ENCODE results near the gene C19orf81. TPM values are rescaled to one million over a fixed set of nuclear protein-coding genes. Genes with fewer than 3 reads are reported as not detected.

Gene C19orf81
- total and polyA plus RNA-seq, 8 donors, result 2.2 TPM; not detected in 7

- peak in 3 of 4 donors; percentile 52 to 87 (median 73) for DNase-seq
- peak overlapping the region; percentile 7 to 28 for H3K4me3 ChIP-seq
- no peaks in the 10 kb centered on the region for H3K36me3 ChIP-seq
- H3K9me3 ChIP-seq, result peaks cover 0 to 13% of the 10 kb centered on the region in 2 donors
- peak; percentile 76 for ATAC-seq
- H3K4me1 ChIP-seq, result peaks cover 4 to 15% of the 10 kb centered on the region in 2 donors
- intact Hi-C loops (cut with DNase I), result no loop called here
- peaks cover 10 to 98% of the 10 kb centered on the region in 2 donors for H3K27me3 ChIP-seq
- no peak overlapping the region for H3K27ac ChIP-seq
- TF ChIP-seq, protein P1, sequence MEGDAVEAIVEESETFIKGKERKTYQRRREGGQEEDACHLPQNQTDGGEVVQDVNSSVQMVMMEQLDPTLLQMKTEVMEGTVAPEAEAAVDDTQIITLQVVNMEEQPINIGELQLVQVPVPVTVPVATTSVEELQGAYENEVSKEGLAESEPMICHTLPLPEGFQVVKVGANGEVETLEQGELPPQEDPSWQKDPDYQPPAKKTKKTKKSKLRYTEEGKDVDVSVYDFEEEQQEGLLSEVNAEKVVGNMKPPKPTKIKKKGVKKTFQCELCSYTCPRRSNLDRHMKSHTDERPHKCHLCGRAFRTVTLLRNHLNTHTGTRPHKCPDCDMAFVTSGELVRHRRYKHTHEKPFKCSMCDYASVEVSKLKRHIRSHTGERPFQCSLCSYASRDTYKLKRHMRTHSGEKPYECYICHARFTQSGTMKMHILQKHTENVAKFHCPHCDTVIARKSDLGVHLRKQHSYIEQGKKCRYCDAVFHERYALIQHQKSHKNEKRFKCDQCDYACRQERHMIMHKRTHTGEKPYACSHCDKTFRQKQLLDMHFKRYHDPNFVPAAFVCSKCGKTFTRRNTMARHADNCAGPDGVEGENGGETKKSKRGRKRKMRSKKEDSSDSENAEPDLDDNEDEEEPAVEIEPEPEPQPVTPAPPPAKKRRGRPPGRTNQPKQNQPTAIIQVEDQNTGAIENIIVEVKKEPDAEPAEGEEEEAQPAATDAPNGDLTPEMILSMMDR (IDR thresholded peaks at IDR 0.05), result no peak
Measured at GRCh38 chr19:50658441-50659317, 9.4 kb downstream of the C19orf81 start.

DNA sequence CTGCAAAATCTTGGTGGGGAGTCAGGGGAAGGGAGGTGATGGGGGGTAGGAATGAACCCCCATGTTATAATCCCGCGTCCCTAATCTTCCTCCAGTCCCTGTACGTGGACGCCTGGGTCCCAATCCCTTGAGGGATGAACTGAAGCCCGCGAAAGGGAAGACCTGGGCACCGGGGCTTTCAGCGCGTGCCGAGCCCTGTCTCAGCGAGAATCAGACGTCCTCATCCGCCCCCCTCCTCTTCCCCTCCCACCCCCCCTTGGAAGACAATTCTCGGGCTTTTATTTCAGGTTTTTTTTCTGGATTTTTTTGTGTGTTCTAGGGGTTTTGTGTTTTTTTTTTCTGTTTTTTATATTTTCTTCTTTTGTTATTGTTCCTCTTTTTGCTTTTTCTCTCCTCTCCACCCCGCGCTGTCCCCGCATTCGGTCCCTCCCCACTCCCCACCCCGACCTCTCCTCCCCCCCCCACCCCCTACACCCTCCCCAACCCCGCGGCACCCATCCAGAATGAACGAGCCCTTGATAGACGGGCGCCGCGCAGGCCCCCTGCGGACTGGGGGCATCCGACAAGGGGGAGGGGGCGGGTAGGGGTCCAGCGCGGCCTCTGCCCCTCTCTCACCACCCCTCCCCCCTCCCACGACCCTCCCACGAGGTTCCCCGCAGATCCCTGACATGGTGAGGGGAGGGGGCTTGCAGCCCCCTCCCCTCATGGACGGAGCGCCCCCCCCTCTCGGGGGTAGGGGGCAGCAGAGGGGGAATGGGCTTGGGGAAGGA lies 10.3 kb downstream of the C19orf81 start:
- TF ChIP-seq, protein P1 (IDR thresholded peaks at IDR 0.05), result no peak
- Histone ChIP-seq H3K9me3 (peaks cover 0 to 11% of the 10 kb centered on the region in 2 donors), H3K4me3 (peak overlapping the region in 1 of 2 donors; percentile 28), H3K27ac (no peak overlapping the region), H3K4me1 (peaks cover 4 to 15% of the 10 kb centered on the region in 2 donors), H3K36me3 (no peaks in the 10 kb centered on the region), H3K27me3 (peaks cover 10 to 98% of the 10 kb centered on the region in 2 donors)
- no peak for DNase-seq
- intact Hi-C loops (cut with DNase I), result no loop called here
- ATAC-seq, result no peak

DNA sequence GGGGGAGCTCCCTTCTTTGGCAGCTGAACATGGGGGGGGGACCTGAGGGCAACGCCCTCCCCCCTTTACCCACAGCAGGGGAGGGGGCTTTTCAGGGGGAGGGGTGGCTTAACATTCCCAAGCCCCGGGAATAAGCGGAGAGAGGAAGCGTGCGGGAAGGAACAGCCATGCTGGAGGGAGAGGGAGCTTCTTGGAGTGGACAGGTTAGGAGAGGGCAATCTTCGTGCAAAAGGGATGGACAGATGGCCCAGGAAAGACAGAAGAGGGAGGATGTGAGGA lies 10.8 kb downstream of the C19orf81 start:
- ATAC-seq (no peak), DNase-seq (no peak)
- Histone ChIP-seq H3K4me3 (no peak overlapping the region), H3K4me1 (peaks cover 4 to 15% of the 10 kb centered on the region in 2 donors), H3K36me3 (no peaks in the 10 kb centered on the region), H3K27ac (no peak overlapping the region), H3K27me3 (peaks cover 11 to 98% of the 10 kb centered on the region in 2 donors), H3K9me3 (peaks cover 0 to 6% of the 10 kb centered on the region in 2 donors)
- intact Hi-C loops (cut with DNase I), result no loop called here
- TF ChIP-seq, protein P1 (IDR thresholded peaks at IDR 0.05), result no peak

GRCh38 chr19:50661023-50661422 lies 11.8 kb downstream of the C19orf81 start:
- peaks cover 17 to 98% of the 10 kb centered on the region in 2 donors for H3K27me3 ChIP-seq
- DNase-seq (no peak), ATAC-seq (no peak)
- H3K4me1 ChIP-seq, result peaks cover 4 to 15% of the 10 kb centered on the region in 2 donors
- TF ChIP-seq, protein P1 (IDR thresholded peaks at IDR 0.05), result no peak
- H3K27ac ChIP-seq, result no peak overlapping the region
- intact Hi-C loops (cut with DNase I), result no loop called here
- H3K4me3 ChIP-seq, result no peak overlapping the region
- no peaks in the 10 kb centered on the region for H3K9me3 ChIP-seq
- H3K36me3 ChIP-seq, result no peaks in the 10 kb centered on the region

Measured in left lung (tissue), 10 donors.